Measurements from ENCODE around the gene PEX26. TPM values are rescaled to one million over a fixed set of nuclear protein-coding genes. Genes with fewer than 3 reads are reported as not detected.
"Not testable (repeated sequence)": the region's sequence is repeated elsewhere in the genome, so short reads cannot be mapped to it uniquely, and the experiment has no call there.

Gene PEX26
- total and polyA plus RNA-seq, 9 donors, result 13.0 to 33.4 (median 23.5) TPM

GRCh38 chr22:18035751-18036150 is 42.0 kb upstream of the PEX26 start:
- Histone ChIP-seq H3K9me3 (no peaks in the 10 kb centered on the region), H3K27me3 (no peaks in the 10 kb centered on the region), H3K27ac (no peak overlapping the region), H3K4me3 (no peak overlapping the region), H3K4me1 (ENCODE audit: insufficient read depth) (peaks cover 6% of the 10 kb centered on the region), H3K36me3 (no peaks in the 10 kb centered on the region)
- TF ChIP-seq POLR2A (IDR thresholded peaks at IDR 0.05) (no peak), EP300 (IDR thresholded peaks at IDR 0.05) (no peak), CTCF (IDR thresholded peaks at IDR 0.05) (no peak)
- intact Hi-C loops (cut with DNase I), result no loop called here
- 68 to 81% (median 70%) methylated on average over 9 of the region's 9 CpGs for WGBS, 3 donors
- no peak for DNase-seq

DNA sequence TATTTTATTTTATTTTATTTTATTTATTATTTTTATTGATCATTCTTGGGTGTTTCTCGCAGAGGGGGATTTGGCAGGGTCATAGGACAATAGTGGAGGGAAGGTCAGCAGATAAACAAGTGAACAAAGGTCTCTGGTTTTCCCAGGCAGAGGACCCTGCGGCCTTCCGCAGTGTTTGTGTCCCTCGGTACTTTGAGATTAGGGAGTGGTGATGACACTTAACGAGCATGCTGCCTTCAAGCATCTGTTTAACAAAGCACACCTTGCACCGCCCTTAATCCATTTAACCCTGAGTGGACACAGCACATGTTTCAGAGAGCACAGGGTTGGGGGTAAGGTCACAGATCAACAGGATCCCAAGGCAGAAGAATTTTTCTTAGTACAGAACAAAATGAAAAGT is 36.9 kb upstream of the PEX26 start:
- DNase-seq; H3K27me3 ChIP-seq; H3K4me3 ChIP-seq; H3K9me3 ChIP-seq; H3K36me3 ChIP-seq; H3K27ac ChIP-seq; intact Hi-C loops (cut with DNase I): not testable (repeated sequence)
- H3K4me1 ChIP-seq (ENCODE audit: insufficient read depth), result peaks cover 16% of the 10 kb centered on the region
- 90 to 91% (median 90%) methylated on average over 6 of the region's 6 CpGs for WGBS, 3 donors

- TF ChIP-seq POLR2A (IDR thresholded peaks at IDR 0.05), result no peak
- TF ChIP-seq EP300 (IDR thresholded peaks at IDR 0.05), result no peak
- TF ChIP-seq CTCF (IDR thresholded peaks at IDR 0.05), result no peak
- H3K27me3 ChIP-seq, result no peaks in the 10 kb centered on the region
- no peak overlapping the region for H3K4me3 ChIP-seq
- H3K36me3 ChIP-seq, result no peaks in the 10 kb centered on the region
- peaks cover 16% of the 10 kb centered on the region for H3K4me1 ChIP-seq (ENCODE audit: insufficient read depth)
- no peak for DNase-seq
- H3K9me3 ChIP-seq, result no peaks in the 10 kb centered on the region
- intact Hi-C loops (cut with DNase I), result no loop called here
- no peak overlapping the region for H3K27ac ChIP-seq
- 76 to 84% (median 81%) methylated on average over 6 of the region's 6 CpGs for WGBS, 3 donors
Measured at GRCh38 chr22:18042685-18043084, 35.1 kb upstream of the PEX26 start.

GRCh38 chr22:18044548-18045271 is 33.1 kb upstream of the PEX26 start:
- WGBS, 3 donors, result 5 to 14% (median 5%) methylated on average over 11 of the region's 11 CpGs
- DNase-seq, result peak; percentile 93 to 98 (median 96)

More at GRCh38 chr22:18044548-18045271, 33.1 kb upstream of the PEX26 start:
- Histone ChIP-seq H3K4me3 (no peak overlapping the region), H3K4me1 (ENCODE audit: insufficient read depth) (peaks cover 17% of the 10 kb centered on the region), H3K27ac (peak overlapping the region; percentile 56 to 92), H3K9me3 (no peaks in the 10 kb centered on the region), H3K36me3 (no peaks in the 10 kb centered on the region), H3K27me3 (no peaks in the 10 kb centered on the region)
- intact Hi-C loops (cut with DNase I), result no loop called here
- TF ChIP-seq CTCF (IDR thresholded peaks at IDR 0.05), result no peak
- no peak for TF ChIP-seq EP300 (IDR thresholded peaks at IDR 0.05)
- no peak for TF ChIP-seq POLR2A (IDR thresholded peaks at IDR 0.05)

All from ovary (tissue), 9 donors.